Choroid plexus epithelial cell (primary cell): ENCODE measurements around the gene TMEM45A.
"Not testable (repeated sequence)": the region's sequence is repeated elsewhere in the genome, so short reads cannot be mapped to it uniquely, and the experiment has no call there.

Source experiments
- DNase-seq: peaks from one replicate; pipeline ENCODE4 v3.0.0-alpha.2; 2010; ENCODE audit warnings: low read depth
- H3K4me3 ChIP-seq: 2 replicates; pipeline ENCODE4 v1.5.1; 2011; ENCODE audit warnings: low read depth, mild to moderate bottlenecking, control low read depth, low read length, moderate library complexity
- TF ChIP-seq, protein P1 (sequence below): conservative IDR thresholded peaks from 2 replicates; pipeline ENCODE4 v1.5.1; 2011; ENCODE audit warnings: low read depth, mild to moderate bottlenecking, control low read depth, inconsistent platforms, low read length, moderate library complexity

Gene TMEM45A

DNA sequence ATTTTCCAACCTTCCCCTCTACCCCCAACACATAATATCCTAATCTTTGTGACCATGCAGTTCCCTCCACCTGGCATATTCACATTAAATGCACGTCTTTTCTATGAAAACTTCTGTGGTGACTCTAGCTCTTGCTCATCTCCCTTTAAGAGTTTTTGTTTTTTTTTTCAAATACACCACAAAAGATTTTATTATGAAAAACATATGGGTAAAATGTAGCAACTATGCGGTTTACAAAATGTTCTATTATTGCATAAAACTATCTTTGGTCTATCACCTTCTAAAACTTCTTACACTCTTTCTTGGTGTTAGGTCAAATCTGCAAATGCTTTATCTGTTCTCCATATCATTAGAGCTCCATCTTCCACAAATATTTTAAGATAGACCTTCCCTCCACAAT, 78.4 kb downstream of the TMEM45A start:
- TF ChIP-seq, protein P1, sequence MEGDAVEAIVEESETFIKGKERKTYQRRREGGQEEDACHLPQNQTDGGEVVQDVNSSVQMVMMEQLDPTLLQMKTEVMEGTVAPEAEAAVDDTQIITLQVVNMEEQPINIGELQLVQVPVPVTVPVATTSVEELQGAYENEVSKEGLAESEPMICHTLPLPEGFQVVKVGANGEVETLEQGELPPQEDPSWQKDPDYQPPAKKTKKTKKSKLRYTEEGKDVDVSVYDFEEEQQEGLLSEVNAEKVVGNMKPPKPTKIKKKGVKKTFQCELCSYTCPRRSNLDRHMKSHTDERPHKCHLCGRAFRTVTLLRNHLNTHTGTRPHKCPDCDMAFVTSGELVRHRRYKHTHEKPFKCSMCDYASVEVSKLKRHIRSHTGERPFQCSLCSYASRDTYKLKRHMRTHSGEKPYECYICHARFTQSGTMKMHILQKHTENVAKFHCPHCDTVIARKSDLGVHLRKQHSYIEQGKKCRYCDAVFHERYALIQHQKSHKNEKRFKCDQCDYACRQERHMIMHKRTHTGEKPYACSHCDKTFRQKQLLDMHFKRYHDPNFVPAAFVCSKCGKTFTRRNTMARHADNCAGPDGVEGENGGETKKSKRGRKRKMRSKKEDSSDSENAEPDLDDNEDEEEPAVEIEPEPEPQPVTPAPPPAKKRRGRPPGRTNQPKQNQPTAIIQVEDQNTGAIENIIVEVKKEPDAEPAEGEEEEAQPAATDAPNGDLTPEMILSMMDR: no peak
- H3K4me3 ChIP-seq: no peak overlapping the region
- DNase-seq: no peak

GRCh38 chr3:100574536-100574935, 82.1 kb downstream of the TMEM45A start:
- H3K4me3 ChIP-seq: no peak overlapping the region
- no peak for DNase-seq
- TF ChIP-seq, protein P1: no peak

- TF ChIP-seq, protein P1: no peak
- DNase-seq: no peak
- H3K4me3 ChIP-seq: no peak overlapping the region
These were observed 83.3 kb downstream of the TMEM45A start for GRCh38 chr3:100575704-100576103.

GRCh38 chr3:100577382-100578008, 85.1 kb downstream of the TMEM45A start:
- TF ChIP-seq, protein P1: no peak
- no peak for DNase-seq
- H3K4me3 ChIP-seq: no peak overlapping the region

DNA sequence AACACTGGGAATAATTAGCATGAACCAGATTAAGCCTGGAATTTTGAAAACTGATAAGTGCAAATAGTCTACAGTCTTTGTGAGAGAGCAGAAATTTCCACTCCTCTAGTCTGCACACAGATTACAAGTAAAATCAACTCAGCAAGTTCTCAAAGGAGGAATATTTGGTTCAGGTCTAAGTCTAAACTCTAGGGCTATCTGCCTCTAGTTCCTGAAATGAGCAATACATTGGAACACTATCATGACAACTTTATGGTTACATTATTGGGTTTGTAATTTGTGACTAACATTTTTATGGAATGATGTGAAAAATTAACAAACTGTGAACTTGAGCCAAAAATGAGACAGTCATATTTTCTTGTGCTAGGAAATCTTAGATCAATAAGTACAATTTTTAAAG, 86.2 kb downstream of the TMEM45A start:
- DNase-seq: no peak
- TF ChIP-seq, protein P1: no peak
- H3K4me3 ChIP-seq: no peak overlapping the region

- no peak for DNase-seq
- TF ChIP-seq, protein P1: no peak
- H3K4me3 ChIP-seq: no peak overlapping the region
These were observed 87.7 kb downstream of the TMEM45A start for GRCh38 chr3:100580147-100580546.

DNA sequence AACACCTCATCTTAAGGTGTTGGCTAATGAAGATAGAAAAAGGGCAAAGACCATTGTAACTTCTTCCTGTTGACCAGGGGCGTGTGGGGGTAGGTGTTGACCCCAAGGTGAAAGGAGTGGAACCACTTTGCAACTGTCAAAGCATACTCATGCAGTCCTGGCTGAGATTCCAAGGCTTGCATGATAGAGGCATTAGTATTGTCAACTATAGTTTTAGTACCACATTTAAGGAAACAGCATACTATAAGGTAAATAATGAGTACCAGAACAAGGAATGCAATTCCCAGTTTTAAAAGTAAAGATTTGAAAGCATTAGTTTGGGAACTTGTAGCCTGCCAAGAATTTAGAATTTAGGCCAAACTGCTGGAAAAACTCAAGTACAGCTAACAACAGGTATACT, 89.2 kb downstream of the TMEM45A start:
- DNase-seq: no peak
- no peak overlapping the region for H3K4me3 ChIP-seq
- TF ChIP-seq, protein P1: no peak

- H3K4me3 ChIP-seq, DNase-seq: not testable (repeated sequence)
These were observed 89.7 kb downstream of the TMEM45A start for GRCh38 chr3:100582157-100582556.
